ENCODE data around the gene IGF2BP3. TPM values are rescaled to one million over a fixed set of nuclear protein-coding genes. Genes with fewer than 3 reads are reported as not detected.

Gene IGF2BP3
- total RNA-seq, 4 donors from 2014 or later: 45.8 TPM; not detected in 3

DNA sequence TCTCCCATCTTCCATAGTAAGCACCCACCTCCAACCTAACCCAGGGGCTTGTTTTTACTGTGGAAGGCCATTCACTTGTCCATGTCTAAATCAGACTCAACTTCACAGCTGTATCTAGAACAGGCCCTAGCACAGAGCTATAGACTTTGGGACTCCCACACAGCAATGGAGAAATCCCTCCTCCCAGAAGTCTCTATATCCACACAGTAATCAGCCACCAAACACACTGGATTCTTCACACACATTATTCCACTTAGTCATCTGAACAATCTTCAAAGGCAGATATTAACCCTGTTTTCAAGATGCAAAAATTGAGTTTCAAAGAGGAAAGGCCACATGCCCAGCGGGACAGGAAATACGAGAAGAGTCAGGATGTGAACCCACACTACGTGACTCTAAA, 89.3 kb downstream of the IGF2BP3 start:
- Histone ChIP-seq H3K27me3 (no peaks in the 10 kb centered on the region), H3K9me3 (no peaks in the 10 kb centered on the region), H3K4me3 (no peak overlapping the region), H3K36me3 (no peaks in the 10 kb centered on the region), H3K4me1 (no peaks in the 10 kb centered on the region), H3K27ac (no peak overlapping the region)
- TF ChIP-seq POLR2A (IDR thresholded peaks at IDR 0.05): no peak
- TF ChIP-seq, protein P1, sequence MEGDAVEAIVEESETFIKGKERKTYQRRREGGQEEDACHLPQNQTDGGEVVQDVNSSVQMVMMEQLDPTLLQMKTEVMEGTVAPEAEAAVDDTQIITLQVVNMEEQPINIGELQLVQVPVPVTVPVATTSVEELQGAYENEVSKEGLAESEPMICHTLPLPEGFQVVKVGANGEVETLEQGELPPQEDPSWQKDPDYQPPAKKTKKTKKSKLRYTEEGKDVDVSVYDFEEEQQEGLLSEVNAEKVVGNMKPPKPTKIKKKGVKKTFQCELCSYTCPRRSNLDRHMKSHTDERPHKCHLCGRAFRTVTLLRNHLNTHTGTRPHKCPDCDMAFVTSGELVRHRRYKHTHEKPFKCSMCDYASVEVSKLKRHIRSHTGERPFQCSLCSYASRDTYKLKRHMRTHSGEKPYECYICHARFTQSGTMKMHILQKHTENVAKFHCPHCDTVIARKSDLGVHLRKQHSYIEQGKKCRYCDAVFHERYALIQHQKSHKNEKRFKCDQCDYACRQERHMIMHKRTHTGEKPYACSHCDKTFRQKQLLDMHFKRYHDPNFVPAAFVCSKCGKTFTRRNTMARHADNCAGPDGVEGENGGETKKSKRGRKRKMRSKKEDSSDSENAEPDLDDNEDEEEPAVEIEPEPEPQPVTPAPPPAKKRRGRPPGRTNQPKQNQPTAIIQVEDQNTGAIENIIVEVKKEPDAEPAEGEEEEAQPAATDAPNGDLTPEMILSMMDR (IDR thresholded peaks at IDR 0.05): no peak
- intact Hi-C loops (cut with DNase I; ENCODE audit: low total_unique reads): no loop called here
- no peak for DNase-seq

DNA sequence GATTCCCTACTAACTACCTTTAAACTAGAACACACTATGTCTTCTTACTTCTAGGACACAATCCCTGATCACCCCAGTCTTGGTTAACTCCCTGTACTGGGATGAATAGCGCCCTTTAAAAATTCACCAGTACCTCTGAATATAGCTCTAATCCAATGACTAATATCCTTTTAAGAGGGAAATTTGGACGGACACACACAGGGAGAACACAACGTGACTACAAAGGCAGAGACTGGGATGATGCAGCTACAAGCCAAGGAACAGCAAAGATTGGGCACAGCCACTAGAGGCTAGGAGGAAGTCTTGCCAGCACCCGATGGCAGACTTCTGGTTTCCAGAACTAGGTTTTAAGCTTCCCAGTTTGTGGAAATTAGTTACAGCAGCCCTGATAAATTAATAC, 89.7 kb downstream of the IGF2BP3 start:
- no peaks in the 10 kb centered on the region for H3K27me3 ChIP-seq
- no peak for DNase-seq
- H3K4me3 ChIP-seq: no peak overlapping the region
- no peak for TF ChIP-seq POLR2A (IDR thresholded peaks at IDR 0.05)
- TF ChIP-seq, protein P1 (IDR thresholded peaks at IDR 0.05): no peak
- H3K9me3 ChIP-seq: no peaks in the 10 kb centered on the region
- intact Hi-C loops (cut with DNase I; ENCODE audit: low total_unique reads): no loop called here
- no peaks in the 10 kb centered on the region for H3K36me3 ChIP-seq
- H3K27ac ChIP-seq: no peak overlapping the region
- H3K4me1 ChIP-seq: no peaks in the 10 kb centered on the region

DNA sequence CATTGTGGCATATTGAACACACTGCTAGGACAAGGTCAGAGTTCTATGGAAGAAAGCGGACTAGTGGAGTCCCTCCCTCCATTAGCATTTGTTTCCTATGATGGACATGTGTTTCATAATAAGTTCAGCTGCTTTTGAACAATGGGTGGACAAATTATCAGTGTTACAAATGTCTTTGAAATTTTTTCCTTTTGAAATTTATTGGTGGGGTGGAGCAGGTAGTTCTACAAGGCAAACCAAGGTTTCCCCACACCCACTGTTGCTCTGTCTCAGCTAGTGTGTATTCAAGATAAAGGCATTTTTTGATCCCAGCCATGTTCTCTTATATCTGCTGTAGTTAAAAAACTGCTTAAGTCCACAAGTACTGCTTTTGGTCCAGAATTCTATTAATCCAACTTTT, 91.3 kb downstream of the IGF2BP3 start:
- TF ChIP-seq, protein P1 (IDR thresholded peaks at IDR 0.05): no peak
- no peak for TF ChIP-seq POLR2A (IDR thresholded peaks at IDR 0.05)
- Histone ChIP-seq H3K27me3 (no peaks in the 10 kb centered on the region), H3K4me3 (no peak overlapping the region), H3K27ac (no peak overlapping the region), H3K9me3 (no peaks in the 10 kb centered on the region), H3K4me1 (no peaks in the 10 kb centered on the region), H3K36me3 (no peaks in the 10 kb centered on the region)
- no peak for DNase-seq
- intact Hi-C loops (cut with DNase I; ENCODE audit: low total_unique reads): no loop called here

DNA sequence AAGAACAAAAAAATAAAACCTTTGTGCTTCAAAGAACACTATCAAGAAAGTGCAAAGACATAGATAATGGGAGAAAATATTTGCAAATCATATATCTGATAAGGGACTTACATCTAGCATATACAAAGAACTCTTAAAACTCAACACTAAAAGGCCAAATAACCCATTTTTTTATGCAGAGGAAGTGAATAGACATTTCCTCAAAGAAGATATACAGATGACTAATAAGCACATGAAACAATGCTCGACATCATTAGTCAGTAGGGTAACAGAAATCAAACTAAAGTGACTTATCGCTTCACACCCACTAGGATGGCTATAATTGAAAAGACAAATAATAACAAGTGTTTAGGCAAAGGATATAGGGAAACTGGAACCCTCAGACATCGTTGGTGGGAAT, 93.2 kb downstream of the IGF2BP3 start:
- TF ChIP-seq, protein P1 (IDR thresholded peaks at IDR 0.05): no peak
- TF ChIP-seq POLR2A (IDR thresholded peaks at IDR 0.05): no peak
- Histone ChIP-seq H3K27ac (no peak overlapping the region), H3K27me3 (no peaks in the 10 kb centered on the region), H3K9me3 (no peaks in the 10 kb centered on the region), H3K4me1 (no peaks in the 10 kb centered on the region), H3K36me3 (no peaks in the 10 kb centered on the region), H3K4me3 (no peak overlapping the region)
- intact Hi-C loops (cut with DNase I; ENCODE audit: low total_unique reads): no loop called here
- DNase-seq: no peak

DNA sequence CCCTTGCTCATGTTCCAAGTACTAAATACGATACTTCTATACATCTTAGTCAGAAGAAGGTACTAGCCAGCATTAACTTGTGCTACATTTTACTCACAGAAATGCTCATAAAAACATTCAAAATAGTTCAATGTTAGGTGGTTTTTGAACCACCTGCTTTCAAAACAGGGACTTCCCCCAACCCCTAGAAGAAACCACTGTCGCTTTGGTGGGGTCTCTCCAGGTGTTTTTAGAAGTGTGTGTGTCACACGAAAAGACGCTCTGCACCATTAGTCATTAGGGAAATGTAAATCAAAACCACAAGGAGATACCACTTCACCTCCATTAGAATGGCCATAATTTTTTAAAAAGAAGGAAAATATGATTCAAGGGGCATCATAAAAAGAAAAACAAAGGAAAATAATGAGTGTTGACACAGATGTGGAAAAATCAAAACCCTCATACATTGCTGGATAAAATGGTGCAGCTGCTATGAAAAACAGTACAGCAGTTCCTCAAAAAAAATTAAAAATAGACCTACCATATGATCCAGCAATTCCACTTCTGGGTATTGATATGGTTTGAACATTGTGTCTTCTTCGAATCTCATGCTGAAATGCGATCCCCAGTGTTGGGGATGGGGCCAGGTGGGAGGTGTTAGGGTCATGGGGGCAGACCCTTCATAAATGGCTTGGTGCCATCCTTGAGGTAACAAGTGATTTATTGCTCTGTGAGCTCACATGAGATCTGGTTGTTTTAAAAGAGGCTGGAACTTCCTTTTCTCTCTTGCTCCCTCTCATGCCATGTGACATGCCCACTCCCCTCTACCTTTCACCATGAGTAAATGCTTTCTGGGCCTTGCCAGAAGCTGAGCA, 96.9 kb downstream of the IGF2BP3 start:
- Histone ChIP-seq H3K36me3 (no peaks in the 10 kb centered on the region), H3K9me3 (no peaks in the 10 kb centered on the region), H3K4me3 (no peak overlapping the region), H3K27me3 (no peaks in the 10 kb centered on the region), H3K27ac (no peak overlapping the region), H3K4me1 (no peaks in the 10 kb centered on the region)
- intact Hi-C loops (cut with DNase I; ENCODE audit: low total_unique reads): no loop called here
- no peak for DNase-seq
- no peak for TF ChIP-seq POLR2A (IDR thresholded peaks at IDR 0.05)
- TF ChIP-seq, protein P1 (IDR thresholded peaks at IDR 0.05): no peak
